Heart right ventricle (tissue), 16 donors: ENCODE measurements around the gene SETMAR. TPM values are rescaled to one million over a fixed set of nuclear protein-coding genes. Genes with fewer than 3 reads are reported as not detected.

Source experiments
- ATAC-seq, 8 donors: fragments of 200-7000 bp; cut with Tn5 transposase; one replicate each; pipeline ENCODE4 v1.9.1; 2020; ENCODE audit warnings: mild to moderate bottlenecking in 8 of 8, moderate library complexity in 8 of 8, moderate number of reproducible peaks in 1 of 8
- DNase-seq, 2 donors: peaks; one replicate each; pipeline ENCODE4 v3.0.0-alpha.2; 2020
- H3K27ac ChIP-seq, 10 donors: fragments of 200-600 bp; sonication (generic) in 2 of 10; one replicate each; pipeline versions ENCODE4 v1.5.0 to v1.8.0; 2020 to 2022; ENCODE audit warnings: mild to moderate bottlenecking in 3 of 10
- H3K27me3 ChIP-seq, 7 donors: fragments of 200-600 bp; one replicate each; pipeline ENCODE4 v1.8.0; 2021 to 2022; ENCODE audit warnings: mild to moderate bottlenecking in 2 of 7
- H3K36me3 ChIP-seq, 9 donors: fragments of 200-600 bp; sonication (generic) in 1 of 9; one replicate each; pipeline versions ENCODE4 v1.5.0 to v1.8.0; 2020 to 2022; ENCODE audit warnings: mild to moderate bottlenecking in 2 of 9
- H3K4me1 ChIP-seq, 9 donors: fragments of 200-600 bp; sonication (generic) in 1 of 9; one replicate each; pipeline versions ENCODE4 v1.5.0 to v1.8.0; 2020 to 2022; ENCODE audit warnings: mild to moderate bottlenecking in 4 of 9
- H3K4me3 ChIP-seq, 10 donors: fragments of 200-600 bp; sonication (generic) in 2 of 10; one replicate each; pipeline versions ENCODE4 v1.5.0 to v1.8.0; 2020 to 2022; ENCODE audit warnings: mild to moderate bottlenecking in 7 of 10, moderate library complexity in 2 of 10
- H3K9me3 ChIP-seq, 11 donors: fragments of 200-600 bp in 10 of 11; sonication (generic) in 2 of 11; one replicate each; pipeline versions ENCODE4 v1.5.0 to v1.8.0; 2013 to 2022; ENCODE audit warnings: mild to moderate bottlenecking in 2 of 11, control low read depth in 1 of 11, moderate library complexity in 1 of 11
- CTCF ChIP-seq, 9 donors: fragments of 200-600 bp; sonication (generic) in 2 of 9; IDR thresholded peaks; one replicate each; pipeline versions ENCODE4 v1.5.0 to v1.8.0; 2021 to 2022; ENCODE audit warnings: antibody characterized with exemption in 9 of 9, mild to moderate bottlenecking in 5 of 9, moderate library complexity in 1 of 9
- WGBS, 2 donors: extraction: QIAGEN DNeasy Blood & Tissue Kit; methylation state at CpG; one replicate each; pipeline ENCODE4 v1.1.7; 2013; ENCODE audit warnings: inconsistent platforms in 1 of 2; 5-methylcytosine and 5-hydroxymethylcytosine counted together
- intact Hi-C, 10 donors: fragments of 100-400 bp; cut with DNase I; formaldehyde crosslinking; loops; one replicate each; pipeline versions ENCODE4 v1.11.1 to v1.14.2; 2022
- polyA plus RNA-seq, 2 donors: library from polyadenylated mRNA; stranded (reverse); fragments of 200-250 nt; gene quantifications; one replicate each; pipeline ENCODE4 v1.2.3, GENCODE V29; 2013
- total RNA-seq, 10 donors: library from RNA; stranded (reverse); fragmentation: NEBNext Ultra II Directional in 3 of 10; extraction: Animal tissue kit (Norgen Biotek cat#: 25700) in 3 of 10; gene quantifications; one replicate each; pipeline versions ENCODE4 v1.2.1 to v1.2.4, GENCODE V29; 2021 to 2023
- donor health status: Arrhythmogenic right ventricular cardiomyopathy.
- donor health status: ischemic (EF 13 %, LVEDD 7.1; RV severe dilation, severe dysfunction).
- donor health status: healthy with polysubstance abuse.
- donor health status: DM: no; HTN: yes; CAD: no.
- donor health status: DM: no; HTN: no; CAD: no.
- donor health status: ischemic (EF 25% LVEDD 6.9; RV normal size, moderate dysfunction).
- donor health status: ischemic (EF 25% LVEDD 5.7; RV mildly dilated, moderate dysfunction).
- donor health status: healthy.
- donor health status: DM: yes; HTN: yes; CAD: no.
- donor health status: Ischemic cardiomyopathy.
- donor health status: ischemic (EF 35%, LVEDD 5.7; RV mildly dilated, moderate dysfunction).
- donor health status: nonischemic (EF 11% LVEDD 7.7; RV severe dilation, severe dysfunction).
- donor health status: DM: yes; HTN: yes; CAD: no.
- donor health status: PGD.
- donor health status: ischemic (EF 29% LVEDD 5.4; RV normal size, mild dysfunction).
- donor health status: nonischemic (EF 23%, LVEDD 6.1; RV moderate dilation, normal function).

SETMAR gene
- total and polyA plus RNA-seq, 12 donors, result 6.0 to 30.2 (median 12.7) TPM

- intact Hi-C loops, result no loop called here
- 90 to 93% methylated on average over 3 of the region's 3 CpGs for WGBS, 2 donors
- Histone ChIP-seq H3K36me3 (no peaks in the 10 kb centered on the region), H3K4me3 (no peak overlapping the region), H3K9me3 (peaks cover 0 to 23% (median 0%) of the 10 kb centered on the region in 11 donors), H3K27ac (no peak overlapping the region), H3K27me3 (no peaks in the 10 kb centered on the region), H3K4me1 (no peaks in the 10 kb centered on the region)
- DNase-seq (no peak), ATAC-seq (no peak)
- TF ChIP-seq CTCF (IDR thresholded peaks at IDR 0.05), result no peak
These were observed 29.8 kb downstream of the SETMAR start for GRCh38 chr3:4332991-4333390.

GRCh38 chr3:4334548-4334947 is 31.4 kb downstream of the SETMAR start:
- peaks cover 0 to 8% (median 0%) of the 10 kb centered on the region in 11 donors for H3K9me3 ChIP-seq
- H3K27me3 ChIP-seq, result no peaks in the 10 kb centered on the region
- 43 to 48% methylated on average over 1 of the region's 1 CpG for WGBS, 2 donors
- H3K4me3 ChIP-seq, result no peak overlapping the region
- ATAC-seq, result no peak
- no peaks in the 10 kb centered on the region for H3K36me3 ChIP-seq
- DNase-seq, result no peak
- no peak for TF ChIP-seq CTCF (IDR thresholded peaks at IDR 0.05)
- H3K4me1 ChIP-seq, result no peaks in the 10 kb centered on the region
- no peak overlapping the region for H3K27ac ChIP-seq
- intact Hi-C loops, result no loop called here

GRCh38 chr3:4335840-4336562 is 32.8 kb downstream of the SETMAR start:
- intact Hi-C loops, result no loop called here
- Histone ChIP-seq H3K9me3 (no peaks in the 10 kb centered on the region), H3K4me3 (no peak overlapping the region), H3K27me3 (no peaks in the 10 kb centered on the region), H3K27ac (no peak overlapping the region), H3K4me1 (peaks cover 0 to 8% (median 0%) of the 10 kb centered on the region in 9 donors), H3K36me3 (no peaks in the 10 kb centered on the region)
- DNase-seq (no peak), ATAC-seq (no peak)
- TF ChIP-seq CTCF (IDR thresholded peaks at IDR 0.05), result no peak
- WGBS, 2 donors, result 52 to 61% methylated on average over 5 of the region's 5 CpGs

- Histone ChIP-seq H3K9me3 (no peaks in the 10 kb centered on the region), H3K4me3 (no peak overlapping the region), H3K27me3 (no peaks in the 10 kb centered on the region), H3K36me3 (no peaks in the 10 kb centered on the region), H3K27ac (no peak overlapping the region), H3K4me1 (peaks cover 0 to 11% (median 0%) of the 10 kb centered on the region in 9 donors)
- ATAC-seq (peak in 1 of 8 donors; percentile 22), DNase-seq (no peak)
- WGBS, 2 donors, result 50 to 68% methylated on average over 3 of the region's 3 CpGs
- no peak for TF ChIP-seq CTCF (IDR thresholded peaks at IDR 0.05)
- intact Hi-C loops, result no loop called here
These were observed 33.8 kb downstream of the SETMAR start for GRCh38 chr3:4336850-4337546.
